Brain microvascular endothelial cell (primary cell): ENCODE results near the gene FAM151A.

ENCODE experiments used
- DNase-seq: peaks from one replicate; pipeline ENCODE4 v3.0.0-alpha.2; 2020
- H3K27ac ChIP-seq: fragments of 250-450 bp; sonication (Bioruptor Pico); 2 replicates; pipeline ENCODE4 v1.5.1; 2020; ENCODE audit warnings: mild to moderate bottlenecking, moderate library complexity
- H3K27me3 ChIP-seq: fragments of 250-450 bp; sonication (Bioruptor Pico); replicated peaks from 2 replicates; pipeline ENCODE4 v1.5.1; 2020; ENCODE audit warnings: mild to moderate bottlenecking
- H3K36me3 ChIP-seq: fragments of 250-450 bp; sonication (Bioruptor Pico); replicated peaks from 2 replicates; pipeline ENCODE4 v1.5.1; 2020; ENCODE audit warnings: mild to moderate bottlenecking
- H3K4me3 ChIP-seq: 2 replicates; pipeline ENCODE4 v1.5.1; 2011; ENCODE audit warnings: low read depth, mild to moderate bottlenecking, control low read depth, low read length, moderate library complexity
- in situ Hi-C: cut with HindIII; loops from 2 replicates; pipeline ENCODE4 v1.10.0; 2017; ENCODE audit warnings: low sequenced_read_pairs, low pct_ligation_motif_present
- TF ChIP-seq, protein P1 (sequence below): IDR thresholded peaks from 2 replicates; pipeline ENCODE4 v1.5.1; 2011; ENCODE audit warnings: low read depth, mild to moderate bottlenecking, moderate library complexity, low read length, control low read depth, inconsistent platforms; ENCODE audit errors: missing control alignments

Gene FAM151A

DNA sequence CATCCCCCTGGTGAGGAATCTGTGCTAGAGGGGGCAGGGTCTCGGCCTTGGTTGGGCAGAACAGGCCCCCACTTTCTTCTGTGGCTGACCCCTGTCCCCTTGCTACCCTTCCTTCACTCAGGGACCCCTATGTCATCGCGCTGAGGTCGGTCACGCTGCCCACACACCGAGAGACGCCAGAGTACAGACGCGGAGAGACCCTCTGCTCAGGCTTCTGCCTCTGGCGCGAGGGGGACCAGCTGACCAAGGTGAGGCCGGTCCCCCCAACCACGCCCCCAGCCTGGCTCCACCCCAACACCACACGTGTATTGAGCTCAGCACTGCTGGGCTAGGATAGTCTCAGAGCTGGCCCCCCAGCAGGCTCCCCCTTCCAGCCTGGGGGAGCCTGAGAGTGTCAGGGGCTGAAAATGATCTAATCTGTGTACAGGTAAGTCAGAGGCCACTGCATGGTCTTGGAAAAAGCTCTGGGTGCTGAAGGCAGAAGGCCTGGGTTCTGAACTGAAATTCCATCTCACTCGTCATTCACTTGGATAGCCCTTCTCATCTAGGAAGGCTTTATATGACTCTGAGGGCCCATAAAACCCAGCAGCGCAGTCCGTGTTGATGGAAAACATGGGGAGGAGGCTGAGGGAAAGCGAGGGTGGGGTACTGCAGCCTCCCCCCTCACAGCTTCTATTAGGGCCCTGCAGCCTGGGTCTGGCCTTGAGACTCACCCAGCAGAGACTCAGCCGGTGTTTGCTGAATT is 15.3 kb downstream of the FAM151A start:
- Histone ChIP-seq H3K4me3 (no peak overlapping the region), H3K36me3 (no peaks in the 10 kb centered on the region), H3K27me3 (no peaks in the 10 kb centered on the region), H3K27ac (no peak overlapping the region)
- DNase-seq = no peak
- in situ Hi-C loops = no loop called here
- TF ChIP-seq, protein P1, sequence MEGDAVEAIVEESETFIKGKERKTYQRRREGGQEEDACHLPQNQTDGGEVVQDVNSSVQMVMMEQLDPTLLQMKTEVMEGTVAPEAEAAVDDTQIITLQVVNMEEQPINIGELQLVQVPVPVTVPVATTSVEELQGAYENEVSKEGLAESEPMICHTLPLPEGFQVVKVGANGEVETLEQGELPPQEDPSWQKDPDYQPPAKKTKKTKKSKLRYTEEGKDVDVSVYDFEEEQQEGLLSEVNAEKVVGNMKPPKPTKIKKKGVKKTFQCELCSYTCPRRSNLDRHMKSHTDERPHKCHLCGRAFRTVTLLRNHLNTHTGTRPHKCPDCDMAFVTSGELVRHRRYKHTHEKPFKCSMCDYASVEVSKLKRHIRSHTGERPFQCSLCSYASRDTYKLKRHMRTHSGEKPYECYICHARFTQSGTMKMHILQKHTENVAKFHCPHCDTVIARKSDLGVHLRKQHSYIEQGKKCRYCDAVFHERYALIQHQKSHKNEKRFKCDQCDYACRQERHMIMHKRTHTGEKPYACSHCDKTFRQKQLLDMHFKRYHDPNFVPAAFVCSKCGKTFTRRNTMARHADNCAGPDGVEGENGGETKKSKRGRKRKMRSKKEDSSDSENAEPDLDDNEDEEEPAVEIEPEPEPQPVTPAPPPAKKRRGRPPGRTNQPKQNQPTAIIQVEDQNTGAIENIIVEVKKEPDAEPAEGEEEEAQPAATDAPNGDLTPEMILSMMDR = no peak

DNA sequence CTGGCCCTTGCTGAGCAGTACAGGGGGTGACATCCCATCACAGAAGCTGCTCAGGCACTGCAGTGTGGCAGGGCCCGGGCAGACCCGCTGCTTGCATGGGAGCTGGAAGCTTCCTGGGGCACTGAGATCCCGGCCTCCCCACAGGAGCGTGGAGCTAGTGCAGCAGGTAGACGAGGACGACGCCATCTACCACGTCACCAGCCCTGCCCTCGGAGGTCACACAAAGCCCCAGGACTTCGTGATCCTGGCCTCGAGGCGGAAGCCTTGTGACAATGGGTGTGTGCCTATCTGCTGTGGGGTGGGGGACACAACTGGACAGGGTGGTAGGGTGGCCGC is 16.4 kb downstream of the FAM151A start:
- in situ Hi-C loops = no loop called here
- Histone ChIP-seq H3K4me3 (no peak overlapping the region), H3K36me3 (no peaks in the 10 kb centered on the region), H3K27me3 (no peaks in the 10 kb centered on the region), H3K27ac (no peak overlapping the region)
- TF ChIP-seq, protein P1 = no peak
- DNase-seq = no peak

DNA sequence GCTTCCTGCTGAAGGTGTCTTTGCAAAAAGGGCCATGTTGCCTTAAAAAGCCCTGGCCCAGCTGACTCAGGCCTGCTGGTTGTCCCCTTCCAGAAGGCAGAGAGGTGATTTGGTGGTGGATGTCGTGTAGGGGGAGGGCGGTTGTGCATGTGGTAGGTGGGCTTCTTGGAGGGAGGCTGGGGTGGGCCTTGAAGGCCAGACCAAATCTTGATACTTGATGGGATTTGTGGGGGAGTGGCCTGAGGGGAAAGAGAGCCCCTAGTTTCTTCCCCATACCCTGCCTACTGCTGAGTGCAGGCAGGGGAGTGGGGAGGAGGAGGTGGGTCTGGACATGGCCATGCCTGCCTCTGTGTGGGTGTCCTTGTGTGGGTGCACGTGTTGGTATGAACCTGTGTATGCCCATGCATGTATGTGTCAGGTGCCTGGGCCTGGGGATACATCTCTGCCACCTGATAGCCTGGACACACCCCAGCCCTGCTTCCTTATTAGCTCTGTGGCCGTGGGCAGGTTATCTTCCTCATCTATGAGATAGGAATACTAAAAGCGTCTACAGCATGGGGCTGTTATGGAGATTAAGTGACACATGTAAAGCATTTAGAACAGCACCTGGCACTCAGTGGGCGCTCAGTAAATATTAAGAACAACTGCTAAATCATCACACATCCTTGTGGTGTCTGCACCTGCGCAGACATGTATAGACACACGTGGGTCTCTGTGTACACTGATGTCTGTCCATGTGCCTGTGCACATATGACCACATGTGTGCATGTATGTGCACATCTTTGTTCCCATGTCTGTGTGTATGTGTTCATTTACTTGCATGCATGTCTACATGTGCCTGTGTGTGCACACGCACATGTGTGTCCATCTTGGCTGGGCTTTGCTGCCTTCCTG is 17.0 kb downstream of the FAM151A start:
- TF ChIP-seq, protein P1 = no peak
- Histone ChIP-seq H3K4me3 (no peak overlapping the region), H3K27me3 (no peaks in the 10 kb centered on the region), H3K36me3 (no peaks in the 10 kb centered on the region), H3K27ac (no peak overlapping the region)
- DNase-seq = no peak
- in situ Hi-C loops = no loop called here

DNA sequence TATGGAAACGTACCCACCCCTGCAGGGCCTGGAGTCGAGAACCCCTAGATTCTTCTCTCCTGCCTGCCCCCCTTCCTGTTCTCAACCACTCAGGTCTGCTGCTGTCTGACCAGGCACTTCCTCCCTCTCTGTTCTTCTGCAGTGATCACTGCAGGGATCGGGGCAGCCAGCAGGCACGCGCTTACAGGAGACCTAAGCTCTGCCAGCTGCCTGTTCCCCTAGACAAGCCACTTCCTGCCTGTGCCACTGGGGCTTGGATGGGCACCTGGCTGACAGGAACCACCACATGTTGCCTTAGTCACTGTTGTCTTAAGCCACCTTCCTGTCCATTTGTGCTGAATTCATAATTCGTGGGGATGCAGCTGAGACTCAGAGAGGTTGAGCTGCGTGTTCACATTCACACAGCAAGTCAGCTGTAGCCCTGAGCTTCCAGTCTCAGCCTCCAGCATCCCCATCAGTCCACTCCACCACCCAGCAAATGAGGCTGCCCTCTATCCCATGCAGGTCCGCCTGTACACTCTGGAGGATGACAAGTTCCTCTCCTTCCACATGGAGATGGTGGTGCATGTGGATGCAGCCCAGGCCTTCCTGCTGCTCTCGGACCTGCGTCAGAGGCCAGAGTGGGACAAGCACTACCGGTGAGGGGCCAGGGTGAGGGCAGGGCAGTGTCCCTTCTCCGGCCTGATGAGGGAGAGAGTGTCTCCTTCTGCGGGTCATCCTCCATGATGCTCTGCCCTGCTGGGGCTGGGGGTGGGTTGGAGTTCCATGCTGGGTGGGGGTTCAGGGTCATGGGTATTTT is 18.6 kb downstream of the FAM151A start:
- in situ Hi-C loops = no loop called here
- no peaks in the 10 kb centered on the region for H3K36me3 ChIP-seq
- TF ChIP-seq, protein P1 = no peak
- no peak overlapping the region for H3K27ac ChIP-seq
- H3K27me3 ChIP-seq = no peaks in the 10 kb centered on the region
- no peak overlapping the region for H3K4me3 ChIP-seq
- DNase-seq = no peak

DNA sequence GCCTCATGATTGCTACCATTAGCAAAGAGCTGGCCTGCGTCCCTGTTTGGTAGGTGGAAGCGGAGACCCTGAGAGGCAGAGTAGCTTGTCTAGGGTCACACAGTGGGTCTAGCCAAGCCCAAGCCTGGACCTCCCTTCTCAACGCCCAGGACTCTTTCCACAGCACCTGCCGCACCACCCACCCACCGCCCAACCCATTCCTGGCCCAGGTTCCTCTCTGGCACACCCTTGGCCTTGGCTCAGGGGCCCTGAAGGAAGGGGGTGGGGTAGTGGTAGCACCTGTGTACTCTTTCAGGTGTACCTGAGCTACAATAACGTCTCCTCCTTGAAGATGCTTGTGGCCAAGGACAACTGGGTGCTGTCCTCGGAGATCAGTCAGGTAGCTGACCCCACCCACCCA is 19.3 kb downstream of the FAM151A start:
- in situ Hi-C loops = no loop called here

More for the DNA sequence above, 19.3 kb downstream of the FAM151A start:
- TF ChIP-seq, protein P1 = no peak
- DNase-seq = no peak
- no peak overlapping the region for H3K4me3 ChIP-seq
- no peak overlapping the region for H3K27ac ChIP-seq
- no peaks in the 10 kb centered on the region for H3K27me3 ChIP-seq
- no peaks in the 10 kb centered on the region for H3K36me3 ChIP-seq
